ENCODE results near the gene BMPR1B.

The BMPR1B gene

DNA sequence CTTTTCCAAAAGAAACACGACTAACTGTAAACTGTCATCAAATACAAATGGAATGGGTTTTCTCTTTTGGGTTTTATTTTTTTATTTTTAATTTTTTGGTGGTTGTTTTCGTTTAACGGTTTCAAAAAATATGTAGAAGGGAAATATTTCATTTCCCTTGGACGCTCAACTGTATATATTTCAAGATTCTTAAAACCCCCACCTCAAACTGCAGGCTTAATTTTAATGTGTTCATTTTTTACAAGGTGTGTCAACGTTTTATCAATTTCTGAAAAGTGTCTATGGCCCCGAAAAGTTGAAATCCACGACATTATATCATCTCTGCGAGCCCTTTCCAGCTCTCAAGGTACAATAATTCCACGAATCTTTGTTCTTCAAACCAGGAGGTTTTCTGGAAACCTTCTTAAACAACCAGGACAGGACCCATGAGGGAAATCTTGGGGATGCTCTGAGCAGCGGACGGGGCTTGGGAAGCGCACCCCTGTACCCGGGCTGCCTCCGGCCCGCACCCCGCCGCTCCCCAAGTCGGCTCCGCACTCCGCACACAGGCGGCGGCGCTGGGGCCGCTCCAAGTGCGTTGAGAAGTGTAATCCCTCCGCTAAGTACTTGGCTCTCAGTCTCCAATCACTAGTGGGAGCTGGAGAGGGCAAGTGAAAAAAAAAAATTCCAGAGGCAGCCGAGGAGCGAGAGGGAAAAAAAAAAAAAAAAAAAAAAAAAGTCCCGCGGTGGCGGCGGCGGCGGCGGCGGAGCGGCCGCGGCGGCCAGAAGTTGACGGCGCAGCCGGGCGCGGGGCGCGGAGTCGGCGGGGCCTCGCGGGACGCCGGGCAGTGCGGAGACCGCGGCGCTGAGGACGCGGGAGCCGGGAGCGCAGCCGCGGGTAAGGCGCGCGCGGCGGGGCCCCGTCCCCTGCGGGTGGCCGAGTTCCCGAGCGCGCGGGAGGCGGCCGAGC lies at the start of gene BMPR1B:
Gene BMPR1B, plus strand, starts transcription at position 764 of the 949 bp plus-strand sequence. CDS start 346,470 bp downstream, outside the sequence.
- DNase-seq: no peak

GRCh38 chr4:94711635-94712034 lies 46.1 kb upstream of the BMPR1B start:
- DNase-seq: no peak

- DNase-seq: no peak
Observed at GRCh38 chr4:94714365-94715160, 43.2 kb upstream of the BMPR1B start.

DNA sequence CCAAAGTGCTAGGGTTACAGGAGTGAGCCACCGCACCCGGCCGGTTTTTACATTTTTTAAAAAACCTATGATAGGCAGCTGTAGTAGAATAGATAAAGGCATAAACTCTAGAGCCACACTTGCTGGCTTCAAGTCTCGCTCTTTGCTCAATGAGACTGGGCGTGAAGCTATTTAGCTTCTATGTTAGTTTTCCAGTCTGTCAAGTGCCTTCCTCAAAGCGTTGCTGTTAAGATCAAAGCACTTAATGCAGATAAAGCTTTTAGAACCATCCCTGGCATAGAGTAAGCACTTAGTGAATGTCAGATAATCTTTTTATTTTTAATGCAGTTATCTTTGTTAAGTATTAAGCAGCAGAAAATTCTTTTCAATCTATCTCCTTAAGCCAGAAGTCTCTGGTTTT lies 42.0 kb upstream of the BMPR1B start:
- no peak for DNase-seq

DNA sequence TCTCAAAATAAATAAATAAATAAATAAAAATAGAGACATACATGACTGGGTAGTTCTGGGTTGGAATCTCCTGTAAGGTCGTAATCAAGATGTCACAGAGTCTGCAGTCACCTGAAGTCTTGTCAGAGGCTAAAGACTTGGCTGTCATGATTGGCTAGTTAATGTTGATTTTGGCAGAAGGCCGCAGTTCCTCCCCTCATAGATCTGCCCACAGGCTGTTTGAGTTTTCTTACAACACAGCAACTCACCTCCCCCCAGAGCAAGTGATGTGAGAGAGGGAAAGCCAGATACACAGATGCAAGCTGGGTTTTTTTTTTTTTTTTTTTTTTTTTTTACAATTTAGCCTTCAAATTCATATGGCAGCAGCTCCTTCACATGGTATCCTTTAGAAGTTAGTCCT lies 36.4 kb upstream of the BMPR1B start:
- DNase-seq: no peak

GRCh38 chr4:94722270-94722669 lies 35.5 kb upstream of the BMPR1B start:
- no peak for DNase-seq

- no peak for DNase-seq
Observed at GRCh38 chr4:94722748-94723147, 35.0 kb upstream of the BMPR1B start.

- no peak for DNase-seq
Observed at GRCh38 chr4:94724016-94724790, 33.6 kb upstream of the BMPR1B start.

DNA sequence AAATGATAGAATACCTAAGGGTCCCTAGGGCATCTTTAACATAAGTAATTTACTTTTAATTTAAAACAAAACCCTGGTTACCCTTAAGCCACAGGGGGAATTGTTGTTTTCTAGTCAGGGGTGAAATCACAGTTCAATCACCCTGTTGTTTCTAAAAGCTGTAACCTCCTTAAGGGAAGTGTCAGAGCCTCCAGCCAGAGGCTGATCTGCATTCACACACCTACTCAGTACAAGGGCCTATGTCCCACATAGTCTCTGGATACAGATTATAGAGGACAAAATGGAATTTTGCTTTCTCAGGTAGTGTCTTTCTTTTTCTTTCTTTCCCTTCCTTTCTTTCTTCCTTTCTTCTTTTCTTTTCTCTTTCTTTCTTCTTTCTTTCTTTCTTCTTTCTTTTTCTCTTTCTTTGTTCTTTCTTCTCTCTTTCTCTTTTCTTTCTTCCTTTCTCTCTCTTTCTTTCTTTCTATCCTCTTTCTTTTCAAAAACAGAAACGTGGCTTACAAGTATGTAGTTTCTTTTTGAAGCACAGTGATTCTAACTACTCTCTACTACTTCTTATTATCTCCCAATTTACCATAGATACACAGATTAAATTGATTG lies 31.1 kb upstream of the BMPR1B start:
- DNase-seq: no peak

- DNase-seq: no peak
Observed at GRCh38 chr4:94728056-94728766, 29.5 kb upstream of the BMPR1B start.

DNA sequence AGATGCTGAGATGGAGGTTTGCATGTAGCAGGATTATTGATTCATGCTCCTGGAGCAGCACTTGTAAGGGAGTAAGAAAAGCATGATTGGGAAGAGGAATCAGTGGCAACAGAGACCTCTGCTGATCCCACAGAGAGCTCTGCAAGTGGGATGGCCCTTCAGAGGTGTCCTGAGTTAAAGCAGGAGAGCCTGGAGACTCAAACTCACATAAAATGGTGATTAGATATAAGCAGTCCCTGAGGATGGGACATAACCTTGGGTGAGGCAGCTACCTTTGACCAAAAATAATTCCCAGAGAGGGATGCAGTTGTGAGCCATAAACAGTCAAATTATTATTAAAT lies 25.4 kb upstream of the BMPR1B start:
- no peak for DNase-seq

- DNase-seq: no peak
Observed at GRCh38 chr4:94739741-94740140, 18.0 kb upstream of the BMPR1B start.

DNA sequence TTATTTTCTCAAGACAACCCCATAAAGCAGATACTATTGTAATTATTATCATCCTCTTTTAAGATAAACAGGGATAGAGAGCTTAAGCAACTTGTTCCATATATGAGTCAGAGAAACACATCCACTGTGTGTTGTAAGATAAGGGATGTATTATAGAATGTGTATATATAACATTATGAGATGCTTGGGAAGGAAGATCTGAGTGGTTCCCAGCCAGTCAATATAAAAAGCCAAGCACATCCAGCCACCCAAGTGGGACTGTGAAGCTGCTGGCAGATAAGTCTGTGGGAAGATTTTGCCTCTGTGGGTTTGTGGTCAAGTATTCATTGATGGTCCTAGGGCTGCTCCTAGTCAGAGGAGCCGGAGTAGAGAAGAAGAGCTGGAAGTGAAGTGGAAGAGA lies 16.5 kb upstream of the BMPR1B start:
- DNase-seq: no peak

DNA sequence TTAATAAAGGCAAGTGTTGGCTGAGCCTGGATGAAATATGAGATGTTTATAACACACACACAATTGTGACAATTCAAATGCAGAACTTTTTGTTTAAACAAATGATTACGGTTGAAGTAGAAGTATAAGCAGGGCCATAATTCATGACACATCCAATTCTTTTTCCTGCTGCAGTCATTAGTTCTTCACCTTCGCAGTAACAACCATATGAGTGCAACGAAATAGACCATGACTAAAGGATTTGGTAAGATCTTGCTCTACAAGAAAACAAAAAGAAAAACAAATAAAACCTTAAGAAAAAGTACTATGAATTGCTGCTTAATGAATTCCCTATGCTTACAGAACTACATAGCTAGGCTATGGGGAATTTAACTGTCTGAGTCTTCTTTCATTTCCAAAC lies 13.9 kb upstream of the BMPR1B start:
- DNase-seq: no peak

- DNase-seq: no peak
Observed at GRCh38 chr4:94744850-94745249, 12.9 kb upstream of the BMPR1B start.

- DNase-seq: no peak
Observed at GRCh38 chr4:94746746-94747145, 11.0 kb upstream of the BMPR1B start.

DNA sequence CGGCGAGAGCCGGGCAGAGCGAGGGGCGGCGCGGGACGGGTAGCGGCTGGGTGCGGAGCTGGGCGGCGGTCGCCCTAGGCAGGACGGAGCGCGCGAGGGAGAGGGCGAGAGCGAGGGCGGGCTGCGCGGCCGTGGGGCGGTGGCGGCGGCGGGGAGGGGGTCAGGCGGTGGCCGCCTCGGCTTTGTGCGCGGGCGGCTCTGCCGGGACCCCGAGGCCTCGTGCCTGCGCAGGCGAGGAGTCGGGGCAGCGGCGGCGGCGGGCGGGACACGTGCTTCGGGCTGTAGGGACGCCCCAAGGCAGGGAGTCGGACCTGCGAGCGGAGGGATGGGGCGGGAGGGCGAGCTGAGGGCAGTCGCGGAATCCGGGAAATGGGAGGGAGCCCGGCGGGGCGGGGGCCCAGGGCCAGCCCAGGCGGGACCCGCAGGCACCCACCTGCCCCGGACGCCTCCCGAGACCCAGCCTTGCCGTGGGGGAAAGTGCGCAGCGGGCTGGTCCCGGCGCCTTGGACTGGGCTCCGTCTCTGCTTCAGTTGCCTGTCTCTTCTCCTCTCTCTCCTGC lies 465 bp downstream of the BMPR1B start:
- no peak for DNase-seq

DNA sequence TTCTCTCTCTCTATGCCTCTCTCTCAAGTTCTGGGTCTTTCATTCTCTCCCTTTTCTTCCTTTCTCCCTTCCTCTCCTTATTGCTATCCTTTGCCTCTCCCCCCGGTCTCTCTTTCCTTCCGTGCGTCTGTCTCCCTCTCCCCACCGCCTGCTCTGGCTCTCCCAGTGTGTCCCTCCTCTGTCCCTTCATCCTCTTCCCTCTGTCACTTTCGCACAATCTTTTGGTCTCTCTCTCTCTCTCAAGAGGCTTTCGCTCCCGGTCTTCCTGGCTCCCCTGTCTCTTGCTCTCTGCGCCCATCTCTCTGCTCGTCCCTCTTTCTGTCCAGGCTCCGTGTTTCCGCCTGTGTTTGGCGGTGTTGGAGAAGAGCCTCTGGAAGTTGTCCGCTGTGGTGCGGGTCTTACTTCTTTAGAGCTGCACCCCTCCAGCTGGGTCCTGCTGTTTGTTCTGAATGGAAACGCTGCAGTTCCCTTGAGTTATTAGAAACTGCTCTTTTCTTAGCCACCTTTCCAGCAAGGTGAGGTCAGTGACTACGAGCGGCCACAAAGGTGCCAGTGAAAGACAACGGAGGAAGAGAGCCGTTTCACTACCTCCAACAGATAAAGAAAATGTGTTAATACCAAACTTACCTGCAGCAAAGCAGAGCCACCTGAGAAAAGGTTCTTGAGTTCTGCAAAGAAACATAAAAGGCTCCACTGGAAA lies 1.1 kb downstream of the BMPR1B start:
- DNase-seq: no peak

DNA sequence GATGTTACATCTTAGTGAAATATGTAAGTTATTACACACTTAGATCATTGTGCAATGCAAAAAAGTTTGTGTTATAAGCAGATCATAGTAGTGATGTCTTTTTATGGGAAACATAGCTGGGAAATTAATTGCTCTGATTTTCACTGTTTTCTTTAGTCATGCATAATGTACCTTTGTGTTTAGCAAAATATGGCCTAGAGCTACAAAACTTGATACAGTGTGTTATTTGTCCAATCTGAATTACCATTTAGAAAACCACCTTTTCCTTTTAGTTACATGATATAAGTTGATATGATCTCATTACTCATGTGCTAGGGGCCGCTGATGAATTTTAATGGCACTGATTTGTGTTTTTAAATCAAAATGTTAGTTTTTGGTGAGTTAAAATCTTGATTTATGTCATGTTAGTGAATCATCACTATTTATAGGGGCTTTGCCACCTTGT lies 2.0 kb downstream of the BMPR1B start:
- DNase-seq: no peak

DNA sequence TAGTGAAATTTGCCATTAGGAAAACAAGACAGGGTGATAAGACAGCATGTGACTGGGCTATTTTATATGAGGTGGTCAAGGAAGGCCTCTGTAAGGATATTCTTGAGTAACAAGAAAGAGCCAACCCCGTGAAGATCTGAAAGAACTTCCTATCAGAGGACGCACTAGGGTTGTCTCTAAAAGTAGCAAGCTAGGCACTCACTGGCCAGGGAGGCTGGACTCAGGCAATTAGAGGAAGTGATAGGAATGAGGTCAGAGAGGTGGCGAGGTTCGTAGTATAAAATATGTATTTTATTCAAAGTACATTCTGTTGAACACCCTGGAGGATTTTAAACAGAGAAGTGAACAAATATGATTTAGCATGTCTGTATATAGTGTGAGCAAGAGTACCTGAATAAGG lies 4.6 kb downstream of the BMPR1B start:
- no peak for DNase-seq

GRCh38 chr4:94763005-94763404 lies 5.2 kb downstream of the BMPR1B start:
- DNase-seq: no peak

Data from NCI-H1092 treated with DMSO at 0.1 percent for 48 hours (cell line).